Colonic mucosa (tissue), 4 donors: ENCODE data around the gene PCGF3. TPM values are rescaled to one million over a fixed set of nuclear protein-coding genes. Genes with fewer than 3 reads are reported as not detected.

ENCODE experiments used
- DNase-seq: peaks from one replicate; pipeline ENCODE4 v3.0.0-alpha.2; 2020
- H3K27ac ChIP-seq: fragments of 200-600 bp; one replicate; pipeline ENCODE4 v1.8.0; 2021
- H3K27me3 ChIP-seq: fragments of 200-600 bp; one replicate; pipeline ENCODE4 v1.8.0; 2021
- H3K36me3 ChIP-seq: fragments of 200-600 bp; one replicate; pipeline ENCODE4 v1.8.0; 2021
- H3K4me1 ChIP-seq: fragments of 200-600 bp; one replicate; pipeline ENCODE4 v1.8.0; 2021; ENCODE audit warnings: mild to moderate bottlenecking
- H3K4me3 ChIP-seq: fragments of 200-600 bp; one replicate; pipeline ENCODE4 v1.8.0; 2021
- H3K9ac ChIP-seq, 2 donors: one replicate each; pipeline ENCODE4 v1.7.0; 2013; ENCODE audit warnings: control low read depth in 2 of 2, low read depth in 2 of 2, low read length in 2 of 2
- H3K9me3 ChIP-seq: fragments of 200-600 bp; one replicate; pipeline ENCODE4 v1.8.0; 2021
- CTCF ChIP-seq: fragments of 200-600 bp; IDR thresholded peaks from one replicate; pipeline ENCODE4 v1.8.0; 2022; ENCODE audit warnings: antibody characterized with exemption, mild to moderate bottlenecking
- intact Hi-C: fragments of 100-400 bp; cut with DNase I; formaldehyde crosslinking; loops from one replicate; pipeline ENCODE4 v1.14.1; 2022
- total RNA-seq, 2 donors: library from RNA; stranded (reverse); fragmentation: NEBNext Ultra II Directional in 1 of 2; extraction: Animal tissue kit (Norgen Biotek cat#: 25700) in 1 of 2; gene quantifications; one replicate each; pipeline ENCODE4 v1.2.1, GENCODE V29; 2021
- donor health status: healthy.
- donor health status: DM: no; HTN: no; CAD: no.
- donor health status: DM: no; HTN: no; CAD: no.

Gene PCGF3
- total RNA-seq, 2 donors from 2014 or later: 50.8 to 53.2 TPM

GRCh38 chr4:679629-680028, 26.0 kb upstream of the PCGF3 start:
- intact Hi-C loops: no loop called here

GRCh38 chr4:680091-680490, 25.5 kb upstream of the PCGF3 start:
- Histone ChIP-seq H3K4me1 (peaks cover 4% of the 10 kb centered on the region), H3K27ac (no peak overlapping the region), H3K27me3 (no peaks in the 10 kb centered on the region), H3K36me3 (no peaks in the 10 kb centered on the region), H3K9me3 (no peaks in the 10 kb centered on the region), H3K9ac (peak overlapping the region in 1 of 2 donors; percentile 9), H3K4me3 (no peak overlapping the region)
- intact Hi-C loops: no loop called here
- TF ChIP-seq CTCF: no peak
- DNase-seq: no peak

More at GRCh38 chr4:679629-680028, 26.0 kb upstream of the PCGF3 start:
- Histone ChIP-seq H3K27ac (no peak overlapping the region), H3K4me1 (peaks cover 4% of the 10 kb centered on the region), H3K36me3 (no peaks in the 10 kb centered on the region), H3K27me3 (no peaks in the 10 kb centered on the region), H3K9me3 (no peaks in the 10 kb centered on the region), H3K4me3 (no peak overlapping the region), H3K9ac (no peak overlapping the region)
- no peak for DNase-seq
- no peak for TF ChIP-seq CTCF

GRCh38 chr4:680551-680927, 25.1 kb upstream of the PCGF3 start:
- Histone ChIP-seq H3K9ac (peak overlapping the region; percentile 9 to 55), H3K4me3 (peak overlapping the region; percentile 43), H3K4me1 (peaks cover 4% of the 10 kb centered on the region), H3K27me3 (no peaks in the 10 kb centered on the region), H3K9me3 (no peaks in the 10 kb centered on the region), H3K27ac (no peak overlapping the region), H3K36me3 (no peaks in the 10 kb centered on the region)
- TF ChIP-seq CTCF: no peak
- no peak for DNase-seq
- intact Hi-C loops: no loop called here

GRCh38 chr4:680928-681645, 24.5 kb upstream of the PCGF3 start:
- intact Hi-C loops: no loop called here
- H3K36me3 ChIP-seq: no peaks in the 10 kb centered on the region
- DNase-seq: peak; percentile 67
- H3K4me1 ChIP-seq: peaks cover 4% of the 10 kb centered on the region
- H3K9me3 ChIP-seq: no peaks in the 10 kb centered on the region
- no peaks in the 10 kb centered on the region for H3K27me3 ChIP-seq
- H3K27ac ChIP-seq: no peak overlapping the region
- peak overlapping the region; percentile 43 for H3K4me3 ChIP-seq
- TF ChIP-seq CTCF: no peak
- H3K9ac ChIP-seq: peak overlapping the region; percentile 9 to 55

GRCh38 chr4:681736-682451, 23.7 kb upstream of the PCGF3 start:
- H3K9me3 ChIP-seq: no peaks in the 10 kb centered on the region
- H3K9ac ChIP-seq: peak overlapping the region in 1 of 2 donors; percentile 5
- peak overlapping the region; percentile 17 for H3K4me3 ChIP-seq
- H3K36me3 ChIP-seq: no peaks in the 10 kb centered on the region
- no peak overlapping the region for H3K27ac ChIP-seq
- H3K4me1 ChIP-seq: peaks cover 8% of the 10 kb centered on the region
- intact Hi-C loops: no loop called here
- peak; percentile 88 for DNase-seq
- no peak for TF ChIP-seq CTCF
- H3K27me3 ChIP-seq: no peaks in the 10 kb centered on the region
